ENCODE data around the gene NADK2.
"Not testable (repeated sequence)": the region's sequence is repeated elsewhere in the genome, so short reads cannot be mapped to it uniquely, and the experiment has no call there.

The NADK2 gene

GRCh38 chr5:36206913-36207312 lies 34.8 kb downstream of the NADK2 start:
- Histone ChIP-seq H3K9ac (ENCODE audit: low read length in 2 of 2) (no peak overlapping the region), H3K36me3 (ENCODE audit: control insufficient read depth in 2 of 2, insufficient read depth in 2 of 2, low read length in 2 of 2) (peaks cover 6 to 19% of the 10 kb centered on the region in 2 donors), H3K27ac (ENCODE audit: low read length) (no peak overlapping the region), H3K4me1 (ENCODE audit: control insufficient read depth, insufficient read depth, low read length) (no peaks in the 10 kb centered on the region), H3K9me3 (ENCODE audit: control insufficient read depth in 2 of 2, low read length in 2 of 2) (no peaks in the 10 kb centered on the region), H3K27me3 (ENCODE audit: control insufficient read depth in 1 of 2, insufficient read depth in 2 of 2, low read length in 2 of 2) (no peaks in the 10 kb centered on the region), H3K4me3 (ENCODE audit: low read length in 2 of 2) (no peak overlapping the region)

- Histone ChIP-seq H3K27me3 (ENCODE audit: control insufficient read depth in 1 of 2, insufficient read depth in 2 of 2, low read length in 2 of 2) (no peaks in the 10 kb centered on the region), H3K4me3 (ENCODE audit: low read length in 2 of 2) (no peak overlapping the region), H3K9me3 (ENCODE audit: control insufficient read depth in 2 of 2, low read length in 2 of 2) (no peaks in the 10 kb centered on the region), H3K9ac (ENCODE audit: low read length in 2 of 2) (no peak overlapping the region), H3K36me3 (ENCODE audit: control insufficient read depth in 2 of 2, insufficient read depth in 2 of 2, low read length in 2 of 2) (peaks cover 6 to 26% of the 10 kb centered on the region in 2 donors), H3K27ac (ENCODE audit: low read length) (no peak overlapping the region), H3K4me1 (ENCODE audit: control insufficient read depth, insufficient read depth, low read length) (no peaks in the 10 kb centered on the region)
Measured at GRCh38 chr5:36205329-36205728, 36.4 kb downstream of the NADK2 start.

- H3K36me3 ChIP-seq (ENCODE audit: control insufficient read depth in 2 of 2, insufficient read depth in 2 of 2, low read length in 2 of 2): peaks cover 6 to 27% of the 10 kb centered on the region in 2 donors
- H3K27ac ChIP-seq (ENCODE audit: low read length): no peak overlapping the region
- no peaks in the 10 kb centered on the region for H3K27me3 ChIP-seq (ENCODE audit: control insufficient read depth in 1 of 2, insufficient read depth in 2 of 2, low read length in 2 of 2)
Measured at GRCh38 chr5:36202521-36202961, 39.2 kb downstream of the NADK2 start.

GRCh38 chr5:36200513-36200912 lies 41.2 kb downstream of the NADK2 start:
- Histone ChIP-seq H3K27me3 (ENCODE audit: control insufficient read depth in 1 of 2, insufficient read depth in 2 of 2, low read length in 2 of 2) (no peaks in the 10 kb centered on the region), H3K9ac (ENCODE audit: low read length in 2 of 2) (no peak overlapping the region), H3K27ac (ENCODE audit: low read length) (no peak overlapping the region), H3K36me3 (ENCODE audit: control insufficient read depth in 2 of 2, insufficient read depth in 2 of 2, low read length in 2 of 2) (peaks cover 7 to 40% of the 10 kb centered on the region in 2 donors), H3K4me1 (ENCODE audit: control insufficient read depth, insufficient read depth, low read length) (no peaks in the 10 kb centered on the region), H3K4me3 (ENCODE audit: low read length in 2 of 2) (no peak overlapping the region), H3K9me3 (ENCODE audit: control insufficient read depth in 2 of 2, low read length in 2 of 2) (no peaks in the 10 kb centered on the region)

More at GRCh38 chr5:36202521-36202961, 39.2 kb downstream of the NADK2 start:
- no peak overlapping the region for H3K4me3 ChIP-seq (ENCODE audit: low read length in 2 of 2)
- no peak overlapping the region for H3K9ac ChIP-seq (ENCODE audit: low read length in 2 of 2)
- no peaks in the 10 kb centered on the region for H3K9me3 ChIP-seq (ENCODE audit: control insufficient read depth in 2 of 2, low read length in 2 of 2)
- no peaks in the 10 kb centered on the region for H3K4me1 ChIP-seq (ENCODE audit: control insufficient read depth, insufficient read depth, low read length)

GRCh38 chr5:36199620-36200019 lies 42.1 kb downstream of the NADK2 start:
- no peak overlapping the region for H3K4me3 ChIP-seq (ENCODE audit: low read length in 2 of 2)
- peaks cover 5 to 41% of the 10 kb centered on the region in 2 donors for H3K36me3 ChIP-seq (ENCODE audit: control insufficient read depth in 2 of 2, insufficient read depth in 2 of 2, low read length in 2 of 2)
- no peaks in the 10 kb centered on the region for H3K4me1 ChIP-seq (ENCODE audit: control insufficient read depth, insufficient read depth, low read length)
- no peaks in the 10 kb centered on the region for H3K9me3 ChIP-seq (ENCODE audit: control insufficient read depth in 2 of 2, low read length in 2 of 2)
- no peaks in the 10 kb centered on the region for H3K27me3 ChIP-seq (ENCODE audit: control insufficient read depth in 1 of 2, insufficient read depth in 2 of 2, low read length in 2 of 2)
- H3K9ac ChIP-seq (ENCODE audit: low read length in 2 of 2): no peak overlapping the region
- no peak overlapping the region for H3K27ac ChIP-seq (ENCODE audit: low read length)

GRCh38 chr5:36198783-36199182 lies 42.9 kb downstream of the NADK2 start:
- H3K27me3 ChIP-seq (ENCODE audit: control insufficient read depth in 1 of 2, insufficient read depth in 2 of 2, low read length in 2 of 2); H3K4me1 ChIP-seq (ENCODE audit: control insufficient read depth, insufficient read depth, low read length); H3K9ac ChIP-seq (ENCODE audit: low read length in 2 of 2); H3K27ac ChIP-seq (ENCODE audit: low read length); H3K9me3 ChIP-seq (ENCODE audit: control insufficient read depth in 2 of 2, low read length in 2 of 2); H3K4me3 ChIP-seq (ENCODE audit: low read length in 2 of 2): not testable (repeated sequence)
- H3K36me3 ChIP-seq (ENCODE audit: control insufficient read depth in 2 of 2, insufficient read depth in 2 of 2, low read length in 2 of 2): peaks cover 5 to 41% of the 10 kb centered on the region in 2 donors

GRCh38 chr5:36198281-36198680 lies 43.4 kb downstream of the NADK2 start:
- H3K27me3 ChIP-seq (ENCODE audit: control insufficient read depth in 1 of 2, insufficient read depth in 2 of 2, low read length in 2 of 2): no peaks in the 10 kb centered on the region
- no peak overlapping the region for H3K4me3 ChIP-seq (ENCODE audit: low read length in 2 of 2)
- no peaks in the 10 kb centered on the region for H3K4me1 ChIP-seq (ENCODE audit: control insufficient read depth, insufficient read depth, low read length)
- no peak overlapping the region for H3K9ac ChIP-seq (ENCODE audit: low read length in 2 of 2)
- no peaks in the 10 kb centered on the region for H3K9me3 ChIP-seq (ENCODE audit: control insufficient read depth in 2 of 2, low read length in 2 of 2)
- no peak overlapping the region for H3K27ac ChIP-seq (ENCODE audit: low read length)
- H3K36me3 ChIP-seq (ENCODE audit: control insufficient read depth in 2 of 2, insufficient read depth in 2 of 2, low read length in 2 of 2): peaks cover 5 to 37% of the 10 kb centered on the region in 2 donors

- Histone ChIP-seq H3K27ac (ENCODE audit: low read length) (no peak overlapping the region), H3K4me1 (ENCODE audit: control insufficient read depth, insufficient read depth, low read length) (no peaks in the 10 kb centered on the region), H3K9me3 (ENCODE audit: control insufficient read depth in 2 of 2, low read length in 2 of 2) (no peaks in the 10 kb centered on the region), H3K4me3 (ENCODE audit: low read length in 2 of 2) (no peak overlapping the region), H3K27me3 (ENCODE audit: control insufficient read depth in 1 of 2, insufficient read depth in 2 of 2, low read length in 2 of 2) (no peaks in the 10 kb centered on the region), H3K9ac (ENCODE audit: low read length in 2 of 2) (no peak overlapping the region), H3K36me3 (ENCODE audit: control insufficient read depth in 2 of 2, insufficient read depth in 2 of 2, low read length in 2 of 2) (peaks cover 9 to 26% of the 10 kb centered on the region in 2 donors)
Measured at GRCh38 chr5:36193746-36194145, 48.0 kb downstream of the NADK2 start.

GRCh38 chr5:36184408-36184807 lies 57.3 kb downstream of the NADK2 start:
- H3K4me3 ChIP-seq (ENCODE audit: low read length in 2 of 2): not testable (repeated sequence)

GRCh38 chr5:36181774-36182173 lies 60.0 kb downstream of the NADK2 start:
- H3K27me3 ChIP-seq (ENCODE audit: control insufficient read depth in 1 of 2, insufficient read depth in 2 of 2, low read length in 2 of 2): no peaks in the 10 kb centered on the region
- no peak overlapping the region for H3K9ac ChIP-seq (ENCODE audit: low read length in 2 of 2)
- H3K27ac ChIP-seq (ENCODE audit: low read length): no peak overlapping the region
- no peaks in the 10 kb centered on the region for H3K9me3 ChIP-seq (ENCODE audit: control insufficient read depth in 2 of 2, low read length in 2 of 2)
- no peak overlapping the region for H3K4me3 ChIP-seq (ENCODE audit: low read length in 2 of 2)
- H3K36me3 ChIP-seq (ENCODE audit: control insufficient read depth in 2 of 2, insufficient read depth in 2 of 2, low read length in 2 of 2): peaks cover 8 to 25% of the 10 kb centered on the region in 2 donors
- no peaks in the 10 kb centered on the region for H3K4me1 ChIP-seq (ENCODE audit: control insufficient read depth, insufficient read depth, low read length)

More at GRCh38 chr5:36184408-36184807, 57.3 kb downstream of the NADK2 start:
- H3K9ac ChIP-seq (ENCODE audit: low read length in 2 of 2); H3K4me1 ChIP-seq (ENCODE audit: control insufficient read depth, insufficient read depth, low read length); H3K9me3 ChIP-seq (ENCODE audit: control insufficient read depth in 2 of 2, low read length in 2 of 2); H3K27ac ChIP-seq (ENCODE audit: low read length); H3K27me3 ChIP-seq (ENCODE audit: control insufficient read depth in 1 of 2, insufficient read depth in 2 of 2, low read length in 2 of 2): not testable (repeated sequence)
- peaks cover 2 to 16% of the 10 kb centered on the region in 2 donors for H3K36me3 ChIP-seq (ENCODE audit: control insufficient read depth in 2 of 2, insufficient read depth in 2 of 2, low read length in 2 of 2)

GRCh38 chr5:36180556-36181350 lies 61.0 kb downstream of the NADK2 start:
- no peak overlapping the region for H3K27ac ChIP-seq (ENCODE audit: low read length)
- H3K9ac ChIP-seq (ENCODE audit: low read length in 2 of 2): no peak overlapping the region
- H3K4me1 ChIP-seq (ENCODE audit: control insufficient read depth, insufficient read depth, low read length): no peaks in the 10 kb centered on the region
- no peak overlapping the region for H3K4me3 ChIP-seq (ENCODE audit: low read length in 2 of 2)
- H3K27me3 ChIP-seq (ENCODE audit: control insufficient read depth in 1 of 2, insufficient read depth in 2 of 2, low read length in 2 of 2): no peaks in the 10 kb centered on the region
- H3K9me3 ChIP-seq (ENCODE audit: control insufficient read depth in 2 of 2, low read length in 2 of 2): no peaks in the 10 kb centered on the region
- peaks cover 8 to 25% of the 10 kb centered on the region in 2 donors for H3K36me3 ChIP-seq (ENCODE audit: control insufficient read depth in 2 of 2, insufficient read depth in 2 of 2, low read length in 2 of 2)

Data from stomach smooth muscle (tissue), 2 donors.